GM21367 (cell line): ENCODE measurements around the gene PARD3.

ENCODE experiments used
- ATAC-seq: cut with Tn5 transposase; IDR thresholded peaks from one replicate; pipeline ENCODE4 v1.9.1; 2021; ENCODE audit not compliant: unreplicated experiment

Gene PARD3

DNA sequence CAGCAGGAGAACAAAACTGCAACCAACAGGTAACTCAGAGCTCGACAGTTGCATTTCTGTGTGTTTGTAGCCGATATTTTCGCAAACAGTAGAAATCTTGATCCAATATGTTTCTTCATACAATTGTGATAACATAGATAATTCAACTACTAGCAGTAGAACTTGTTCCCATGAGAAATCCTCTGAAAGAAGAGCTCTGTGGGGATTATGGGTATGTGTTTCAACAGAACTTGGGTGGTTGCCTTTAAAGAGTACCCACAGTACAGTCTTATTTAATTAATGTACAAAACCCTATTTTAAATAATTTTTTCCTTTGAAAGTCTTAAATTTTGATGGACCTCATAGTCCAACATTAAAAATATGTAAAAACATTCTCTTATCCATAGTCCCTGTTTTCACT, 266.1 kb downstream of the PARD3 start:
- ATAC-seq, result no peak

DNA sequence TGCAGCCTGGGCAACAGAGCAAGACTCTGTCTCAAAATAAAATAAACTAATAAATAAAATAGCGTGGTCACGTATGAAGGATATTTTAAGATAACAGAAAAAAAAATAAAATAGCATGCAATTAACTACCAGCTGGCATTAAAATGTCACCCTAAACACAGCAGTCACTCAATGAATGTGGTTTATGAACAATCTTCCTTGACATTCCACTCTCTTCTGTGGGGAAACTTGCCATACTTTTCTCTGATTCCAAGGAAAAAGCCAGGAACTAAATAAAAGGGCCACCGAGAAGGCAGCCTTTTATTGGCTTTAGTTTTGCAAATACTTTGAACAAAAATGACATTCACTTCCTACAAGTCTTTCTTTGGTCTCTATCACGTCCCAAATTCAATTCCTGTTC, 266.6 kb downstream of the PARD3 start:
- ATAC-seq, result no peak

DNA sequence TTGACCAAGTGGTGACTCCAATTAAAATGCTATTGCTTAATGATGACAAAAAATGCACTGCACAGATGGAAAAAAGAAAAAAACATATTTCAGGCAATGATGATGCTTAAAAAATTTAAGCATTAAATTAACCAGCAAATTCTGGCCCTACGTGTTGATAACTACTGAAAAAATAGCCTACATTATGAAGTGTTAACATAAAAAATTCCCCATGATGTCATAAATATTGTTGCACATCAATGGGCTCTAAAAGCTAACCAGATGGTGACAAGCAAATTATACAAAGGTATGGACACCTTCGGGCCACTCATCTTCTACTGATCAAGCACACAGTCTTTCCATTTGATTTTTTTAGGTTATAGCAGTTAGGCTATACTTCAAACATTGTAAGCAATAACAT, 267.4 kb downstream of the PARD3 start:
- ATAC-seq, result no peak

- no peak for ATAC-seq
Observed at GRCh38 chr10:34547291-34547690, 267.8 kb downstream of the PARD3 start.

GRCh38 chr10:34544400-34544799, 270.7 kb downstream of the PARD3 start:
- no peak for ATAC-seq

GRCh38 chr10:34543716-34544115, 271.4 kb downstream of the PARD3 start:
- ATAC-seq, result no peak

DNA sequence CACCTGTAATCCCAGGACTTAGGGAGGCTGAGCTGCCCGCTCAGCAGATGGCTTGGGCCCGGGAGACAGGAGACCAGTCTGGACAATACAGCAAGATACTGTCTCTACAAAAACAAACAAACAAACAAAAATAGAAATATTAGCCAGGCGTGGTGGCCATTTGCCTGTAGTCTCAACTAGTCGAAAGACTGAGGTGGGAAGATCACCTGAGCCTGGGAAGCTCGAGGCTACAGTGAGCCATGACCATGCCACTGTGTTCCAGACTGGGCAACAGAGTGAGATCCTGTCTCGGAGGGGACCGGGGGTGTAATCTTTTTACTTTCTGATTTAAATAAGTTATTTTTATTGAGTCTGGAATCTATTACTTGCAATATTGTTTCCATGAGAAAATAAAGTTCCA, 274.6 kb downstream of the PARD3 start:
- no peak for ATAC-seq

- peak; percentile 52 for ATAC-seq
Observed at GRCh38 chr10:34539533-34540315, 275.4 kb downstream of the PARD3 start.

- ATAC-seq, result peak; percentile 45
Observed at GRCh38 chr10:34538281-34538829, 276.7 kb downstream of the PARD3 start.

DNA sequence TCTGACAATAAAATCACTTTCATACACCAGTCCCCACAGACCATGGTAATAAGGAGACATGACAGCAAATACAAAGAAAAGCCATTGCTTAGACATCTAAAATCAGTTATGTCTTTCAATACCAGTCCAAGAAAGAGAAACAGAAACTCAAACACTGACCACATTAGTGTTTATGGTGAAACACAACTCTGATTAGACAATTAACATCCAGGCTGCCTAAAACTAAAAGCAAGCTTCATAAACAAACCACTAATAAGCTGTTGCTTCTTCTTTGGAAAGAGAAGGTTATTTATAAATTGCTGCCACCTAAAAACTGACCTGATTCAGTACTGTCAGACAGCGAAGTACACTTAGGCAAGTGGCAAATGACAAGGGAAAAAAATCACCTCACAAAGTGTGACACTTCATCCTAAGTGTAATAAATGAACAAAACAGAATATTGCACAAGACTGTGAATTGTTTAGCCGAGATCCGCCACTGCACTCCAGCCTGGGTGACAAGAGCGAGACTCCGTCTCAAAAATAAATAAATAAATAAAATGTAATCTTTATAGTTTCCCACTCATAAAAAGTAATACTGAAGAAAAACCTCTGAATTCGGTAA, 277.4 kb downstream of the PARD3 start:
- ATAC-seq, result peak; percentile 72

DNA sequence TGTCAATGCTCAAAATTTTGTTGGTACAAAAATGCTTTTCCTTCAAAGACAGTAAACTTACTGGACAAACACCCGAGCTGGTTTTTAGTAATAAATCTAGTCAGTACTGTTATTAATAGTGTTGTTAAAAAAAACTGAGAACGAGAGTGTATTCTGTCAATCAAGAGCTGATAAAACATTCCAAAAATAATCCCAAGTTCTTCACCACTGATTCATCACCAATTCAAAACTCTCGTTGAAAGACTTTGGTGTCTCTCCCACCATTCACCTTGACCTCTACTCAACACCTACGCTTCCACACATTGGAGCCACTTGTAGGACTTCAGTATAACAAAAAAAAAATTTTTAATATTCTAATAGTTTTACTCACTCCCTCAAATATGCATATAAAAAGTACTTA, 279.2 kb downstream of the PARD3 start:
- ATAC-seq, result no peak

DNA sequence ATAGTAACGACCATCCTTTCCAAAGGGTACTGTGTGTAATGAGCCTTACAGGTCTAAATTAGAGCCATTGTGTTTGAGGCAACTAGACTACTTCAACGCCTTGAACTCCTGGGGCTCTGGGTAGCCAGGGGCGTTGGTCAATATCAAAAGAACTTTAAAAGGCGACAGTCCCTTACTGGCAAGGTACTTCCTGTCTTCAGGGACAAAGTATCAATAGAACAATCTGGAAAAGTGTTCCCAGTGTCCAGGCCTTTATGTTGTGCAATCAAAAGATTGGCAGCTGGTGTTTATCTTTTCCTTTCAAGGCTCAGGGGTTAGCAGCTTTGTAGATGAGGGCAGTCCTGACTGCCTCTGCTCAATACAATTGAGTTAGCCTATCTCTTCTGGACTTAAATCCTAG, 284.3 kb downstream of the PARD3 start:
- ATAC-seq, result no peak

- peak; percentile 43 for ATAC-seq
Observed at GRCh38 chr10:34528320-34528719, 286.8 kb downstream of the PARD3 start.

DNA sequence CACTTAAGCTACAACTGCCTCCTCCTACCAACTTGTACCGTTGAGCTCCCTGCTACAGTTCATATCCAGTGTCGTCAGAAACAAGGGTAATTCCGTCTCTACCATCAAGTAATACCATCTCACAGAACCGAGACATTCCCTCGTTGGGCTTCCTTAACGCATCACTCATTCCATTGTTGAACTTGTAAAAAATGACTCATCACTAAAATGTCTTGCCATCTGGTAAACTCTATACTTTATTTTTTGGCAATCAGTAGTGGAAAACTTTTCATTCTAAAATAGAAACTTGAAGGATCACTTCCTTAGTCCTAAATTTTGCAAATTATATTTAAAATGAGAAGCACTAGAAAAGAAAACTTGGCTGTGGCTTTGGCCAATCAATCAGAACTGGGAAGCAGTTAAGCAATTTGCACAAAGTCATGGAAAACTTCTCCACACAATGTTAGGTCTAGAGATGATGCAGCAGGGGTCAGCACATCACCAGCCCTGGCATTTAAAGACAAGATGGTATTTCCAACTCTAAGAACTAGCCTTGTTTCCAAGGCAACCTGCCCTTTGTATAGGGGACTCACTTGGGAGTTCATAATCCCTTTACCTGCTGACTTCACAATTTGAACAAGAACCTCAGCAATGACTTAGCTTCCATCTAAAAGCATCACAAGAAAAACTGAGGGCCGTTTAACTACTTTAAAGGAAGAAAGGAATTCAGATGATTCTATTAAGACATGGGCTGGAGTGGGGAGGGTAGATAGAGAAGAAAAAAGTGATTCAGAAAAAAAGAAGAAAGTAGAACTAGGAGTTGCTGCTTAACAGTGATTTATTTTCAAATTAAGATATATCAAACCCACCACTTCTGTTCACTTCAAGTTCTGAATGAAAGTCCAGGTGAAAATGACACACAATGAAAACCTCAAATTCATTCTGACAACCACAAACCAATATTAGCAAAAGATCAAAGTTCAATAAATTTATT, 288.1 kb downstream of the PARD3 start:
- no peak for ATAC-seq

DNA sequence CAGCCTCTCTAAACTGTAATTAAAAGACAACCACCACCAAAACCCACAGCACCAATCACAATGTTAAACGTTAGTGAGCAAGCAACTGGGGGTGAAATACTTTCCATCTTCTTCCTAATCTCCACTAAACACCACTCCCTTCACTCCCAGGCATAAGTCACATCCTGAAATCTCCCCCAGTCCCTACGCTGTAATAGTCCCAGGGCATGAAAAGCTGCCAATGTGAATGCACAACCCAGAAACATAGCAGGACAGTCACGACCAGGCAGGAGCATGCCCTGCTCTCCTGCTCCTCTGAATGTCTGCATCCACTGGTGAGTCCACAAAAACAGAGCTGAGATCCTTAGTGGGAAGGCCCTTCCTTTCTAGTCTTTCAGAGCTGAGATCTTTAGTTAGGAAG, 288.9 kb downstream of the PARD3 start:
- no peak for ATAC-seq

DNA sequence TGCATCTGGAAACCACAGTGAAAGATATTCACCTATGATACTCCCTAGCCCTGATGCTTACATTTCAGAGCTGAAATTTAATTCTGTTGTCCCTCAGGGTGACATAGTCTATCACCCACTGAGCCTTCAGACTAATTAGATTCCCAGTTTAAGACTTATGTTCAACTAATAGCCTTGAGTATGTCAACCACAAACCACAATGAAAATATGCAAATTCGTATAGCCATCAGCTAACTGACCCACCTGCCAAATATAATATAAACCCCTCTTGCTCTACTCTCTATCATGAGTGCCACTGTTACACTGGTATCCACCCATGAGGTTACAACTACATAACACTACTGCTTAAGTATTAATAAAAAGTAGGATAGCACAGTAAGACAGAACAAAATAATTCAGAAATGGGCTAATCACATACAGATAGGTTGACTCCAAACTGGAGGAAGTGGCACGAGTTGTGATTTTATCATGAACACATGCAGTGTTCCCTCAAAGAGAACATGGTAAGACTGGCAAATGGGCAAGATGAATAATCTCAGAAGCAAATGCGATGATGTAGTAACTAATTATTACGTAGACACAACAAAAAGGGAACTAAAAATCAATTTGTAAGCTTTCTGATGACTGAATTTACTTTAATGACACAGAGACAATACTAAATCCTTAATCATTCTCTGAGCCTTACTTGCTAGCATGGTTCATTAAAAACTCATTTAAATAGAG, 290.6 kb downstream of the PARD3 start:
- no peak for ATAC-seq

- no peak for ATAC-seq
Observed at GRCh38 chr10:34523017-34523767, 291.9 kb downstream of the PARD3 start.

DNA sequence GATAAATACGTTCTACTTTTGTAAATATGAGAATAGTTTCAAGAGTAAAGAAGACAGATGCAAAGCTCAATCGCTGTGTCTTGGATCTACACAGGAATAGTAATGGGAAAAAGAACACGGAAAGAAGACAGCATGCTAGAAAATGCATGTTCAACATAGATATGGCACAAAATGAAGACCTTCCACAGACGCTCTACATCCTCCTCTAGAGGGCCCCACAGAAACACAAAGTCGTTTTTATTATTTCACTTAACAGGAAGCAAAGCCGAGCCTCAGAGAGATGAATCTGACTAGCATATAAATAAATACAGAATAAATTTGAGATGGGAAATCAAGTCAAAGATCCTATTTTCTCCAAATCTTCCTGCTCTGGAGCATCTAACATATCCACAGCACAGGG, 292.6 kb downstream of the PARD3 start:
- ATAC-seq, result peak; percentile 66

GRCh38 chr10:34520510-34520909, 294.6 kb downstream of the PARD3 start:
- no peak for ATAC-seq

GRCh38 chr10:34520084-34520483, 295.0 kb downstream of the PARD3 start:
- ATAC-seq, result no peak
